A549 (cell line): Measurements from ENCODE around the gene GALNT16.

Experiments
- BHLHE40 ChIP-seq: IDR thresholded peaks from 2 replicates; pipeline ENCODE4 v1.6.1; 2012; ENCODE audit warnings: low read depth, low read length, inconsistent platforms
- TF ChIP-seq, protein P1 (sequence below): fragments of 150-350 bp; IDR thresholded peaks from 2 replicates; pipeline ENCODE4 v1.6.1; 2014; ENCODE audit warnings: low read depth, mild to moderate bottlenecking, low read length

DNA sequence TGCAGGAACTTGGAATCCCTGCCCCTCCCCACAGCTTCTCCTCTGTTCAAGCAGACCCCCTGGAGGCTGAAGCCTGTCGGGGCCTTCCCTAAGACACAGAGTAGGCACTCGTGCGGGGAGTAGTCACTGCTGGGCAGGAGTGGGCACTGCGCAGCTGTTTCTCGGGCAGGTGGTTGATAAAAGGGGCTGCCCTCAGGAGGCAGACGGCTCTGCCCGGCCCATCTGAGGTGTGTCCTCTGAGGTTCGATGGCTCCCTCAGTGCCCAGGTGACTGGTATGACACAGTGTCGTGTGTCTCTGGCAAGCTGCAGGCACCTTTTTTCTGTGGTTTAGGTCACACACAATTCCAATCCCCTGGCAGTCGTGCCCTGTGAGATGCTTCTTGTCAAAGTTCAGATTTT is 10.1 kb downstream of the GALNT16 start:
- TF ChIP-seq, protein P1, sequence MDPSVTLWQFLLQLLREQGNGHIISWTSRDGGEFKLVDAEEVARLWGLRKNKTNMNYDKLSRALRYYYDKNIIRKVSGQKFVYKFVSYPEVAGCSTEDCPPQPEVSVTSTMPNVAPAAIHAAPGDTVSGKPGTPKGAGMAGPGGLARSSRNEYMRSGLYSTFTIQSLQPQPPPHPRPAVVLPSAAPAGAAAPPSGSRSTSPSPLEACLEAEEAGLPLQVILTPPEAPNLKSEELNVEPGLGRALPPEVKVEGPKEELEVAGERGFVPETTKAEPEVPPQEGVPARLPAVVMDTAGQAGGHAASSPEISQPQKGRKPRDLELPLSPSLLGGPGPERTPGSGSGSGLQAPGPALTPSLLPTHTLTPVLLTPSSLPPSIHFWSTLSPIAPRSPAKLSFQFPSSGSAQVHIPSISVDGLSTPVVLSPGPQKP = no peak
- TF ChIP-seq BHLHE40 = no peak
